H1 (cell line): ENCODE data around the gene CISD1. TPM values are rescaled to one million over a fixed set of nuclear protein-coding genes. Genes with fewer than 3 reads are reported as not detected.

Experiments
- CREB1 ChIP-seq: IDR thresholded peaks from 2 replicates; pipeline ENCODE4 v1.6.1; 2012; ENCODE audit warnings: inconsistent platforms
- CTBP2 ChIP-seq: IDR thresholded peaks from 2 replicates; pipeline ENCODE4 v1.7.0; 2011; ENCODE audit warnings: borderline replicate concordance, mild to moderate bottlenecking, moderate library complexity, mixed read lengths, low read length; ENCODE audit not compliant: insufficient read depth, insufficient read length
- FOSL1 ChIP-seq: IDR thresholded peaks from 2 replicates; pipeline ENCODE4 v1.6.1; 2011; ENCODE audit warnings: mild to moderate bottlenecking, low read depth, low read length, moderate library complexity; ENCODE audit not compliant: insufficient read depth
- JUN ChIP-seq: IDR thresholded peaks from 2 replicates; pipeline ENCODE4 v1.6.1; 2011; ENCODE audit warnings: low read depth, mild to moderate bottlenecking, improper control_type of control experiment, low read length
- SAP30 ChIP-seq: fragments of 300-600 bp; sonication (generic); IDR thresholded peaks from 2 replicates; pipeline ENCODE4 v1.7.1; 2012; ENCODE audit warnings: low read length, moderate library complexity, mild to moderate bottlenecking, inconsistent platforms; ENCODE audit not compliant: insufficient read depth, insufficient replicate concordance
- TAF1 ChIP-seq: IDR thresholded peaks from 2 replicates; pipeline ENCODE4 v1.6.1; 2011; ENCODE audit warnings: mild to moderate bottlenecking, low read depth, low read length
- TEAD4 ChIP-seq: IDR thresholded peaks from 2 replicates; pipeline ENCODE4 v1.6.1; 2012; ENCODE audit warnings: low read depth, low read length, inconsistent platforms, mixed read lengths
- ZNF274 ChIP-seq: IDR thresholded peaks from 2 replicates; pipeline ENCODE4 v1.7.0; 2012; ENCODE audit warnings: low read length, borderline replicate concordance; ENCODE audit errors: extremely low read depth
- polyA plus RNA-seq, 7 experiments: library from polyadenylated mRNA; depleted of rRNA in 3 of 7; stranded (reverse) in 5 of 7; unstranded in 2 of 7; fragments of >200 nt in 5 of 7; fragments of 200-250 nt in 2 of 7; gene quantifications; 1 replicate in 5 of 7; 2 replicates in 1 of 7; 4 replicates in 1 of 7; pipeline versions ENCODE4 v1.2.1 to v1.2.3, GENCODE V29; 2011 to 2013; ENCODE audit warnings: missing spikeins in 2 of 7, mixed read lengths in 2 of 7
- total RNA-seq: library from RNA; stranded (reverse); fragmentation: NEBNext Ultra II Directional; extraction: Animal tissue kit (Norgen Biotek cat#: 25700); gene quantifications from 2 replicates; pipeline ENCODE4 v1.2.1, GENCODE V29; 2021
- TF ChIP-seq, protein P1 (sequence below): fragments of 300-600 bp; sonication (generic); IDR thresholded peaks from 2 replicates; pipeline ENCODE4 v1.7.1; 2012; ENCODE audit warnings: low read length, moderate library complexity, mild to moderate bottlenecking, inconsistent platforms; ENCODE audit not compliant: insufficient replicate concordance
- TF ChIP-seq, protein P2 (sequence below): IDR thresholded peaks from 2 replicates; pipeline ENCODE4 v1.6.1; 2012; ENCODE audit warnings: low read length, inconsistent platforms

Gene CISD1
- total and polyA plus RNA-seq, 2 of the 8 experiments (the other 6 are each of a cell fraction or from before 2014, with no cell fraction given): 22.6 to 43.2 TPM

DNA sequence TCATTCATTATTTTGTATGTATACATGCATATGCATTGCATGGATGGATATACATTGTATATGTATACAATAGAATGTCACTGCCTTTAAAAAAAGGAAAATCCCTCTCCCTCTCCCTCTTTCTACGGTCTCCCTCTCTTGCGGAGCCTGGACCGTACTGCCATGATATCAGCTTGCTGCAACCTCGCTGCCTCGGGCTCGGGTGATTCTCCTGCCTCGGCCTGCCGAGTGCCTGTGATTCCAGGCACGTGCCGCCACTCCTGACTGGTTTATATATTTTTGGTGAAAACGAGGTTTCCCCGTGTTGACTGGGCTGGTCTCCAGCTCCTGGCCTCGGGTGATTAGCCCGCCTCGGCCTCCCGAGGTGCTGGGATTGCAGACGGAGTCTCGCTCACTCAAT lies 25.7 kb upstream of the CISD1 start (continued):
- TF ChIP-seq, protein P1, sequence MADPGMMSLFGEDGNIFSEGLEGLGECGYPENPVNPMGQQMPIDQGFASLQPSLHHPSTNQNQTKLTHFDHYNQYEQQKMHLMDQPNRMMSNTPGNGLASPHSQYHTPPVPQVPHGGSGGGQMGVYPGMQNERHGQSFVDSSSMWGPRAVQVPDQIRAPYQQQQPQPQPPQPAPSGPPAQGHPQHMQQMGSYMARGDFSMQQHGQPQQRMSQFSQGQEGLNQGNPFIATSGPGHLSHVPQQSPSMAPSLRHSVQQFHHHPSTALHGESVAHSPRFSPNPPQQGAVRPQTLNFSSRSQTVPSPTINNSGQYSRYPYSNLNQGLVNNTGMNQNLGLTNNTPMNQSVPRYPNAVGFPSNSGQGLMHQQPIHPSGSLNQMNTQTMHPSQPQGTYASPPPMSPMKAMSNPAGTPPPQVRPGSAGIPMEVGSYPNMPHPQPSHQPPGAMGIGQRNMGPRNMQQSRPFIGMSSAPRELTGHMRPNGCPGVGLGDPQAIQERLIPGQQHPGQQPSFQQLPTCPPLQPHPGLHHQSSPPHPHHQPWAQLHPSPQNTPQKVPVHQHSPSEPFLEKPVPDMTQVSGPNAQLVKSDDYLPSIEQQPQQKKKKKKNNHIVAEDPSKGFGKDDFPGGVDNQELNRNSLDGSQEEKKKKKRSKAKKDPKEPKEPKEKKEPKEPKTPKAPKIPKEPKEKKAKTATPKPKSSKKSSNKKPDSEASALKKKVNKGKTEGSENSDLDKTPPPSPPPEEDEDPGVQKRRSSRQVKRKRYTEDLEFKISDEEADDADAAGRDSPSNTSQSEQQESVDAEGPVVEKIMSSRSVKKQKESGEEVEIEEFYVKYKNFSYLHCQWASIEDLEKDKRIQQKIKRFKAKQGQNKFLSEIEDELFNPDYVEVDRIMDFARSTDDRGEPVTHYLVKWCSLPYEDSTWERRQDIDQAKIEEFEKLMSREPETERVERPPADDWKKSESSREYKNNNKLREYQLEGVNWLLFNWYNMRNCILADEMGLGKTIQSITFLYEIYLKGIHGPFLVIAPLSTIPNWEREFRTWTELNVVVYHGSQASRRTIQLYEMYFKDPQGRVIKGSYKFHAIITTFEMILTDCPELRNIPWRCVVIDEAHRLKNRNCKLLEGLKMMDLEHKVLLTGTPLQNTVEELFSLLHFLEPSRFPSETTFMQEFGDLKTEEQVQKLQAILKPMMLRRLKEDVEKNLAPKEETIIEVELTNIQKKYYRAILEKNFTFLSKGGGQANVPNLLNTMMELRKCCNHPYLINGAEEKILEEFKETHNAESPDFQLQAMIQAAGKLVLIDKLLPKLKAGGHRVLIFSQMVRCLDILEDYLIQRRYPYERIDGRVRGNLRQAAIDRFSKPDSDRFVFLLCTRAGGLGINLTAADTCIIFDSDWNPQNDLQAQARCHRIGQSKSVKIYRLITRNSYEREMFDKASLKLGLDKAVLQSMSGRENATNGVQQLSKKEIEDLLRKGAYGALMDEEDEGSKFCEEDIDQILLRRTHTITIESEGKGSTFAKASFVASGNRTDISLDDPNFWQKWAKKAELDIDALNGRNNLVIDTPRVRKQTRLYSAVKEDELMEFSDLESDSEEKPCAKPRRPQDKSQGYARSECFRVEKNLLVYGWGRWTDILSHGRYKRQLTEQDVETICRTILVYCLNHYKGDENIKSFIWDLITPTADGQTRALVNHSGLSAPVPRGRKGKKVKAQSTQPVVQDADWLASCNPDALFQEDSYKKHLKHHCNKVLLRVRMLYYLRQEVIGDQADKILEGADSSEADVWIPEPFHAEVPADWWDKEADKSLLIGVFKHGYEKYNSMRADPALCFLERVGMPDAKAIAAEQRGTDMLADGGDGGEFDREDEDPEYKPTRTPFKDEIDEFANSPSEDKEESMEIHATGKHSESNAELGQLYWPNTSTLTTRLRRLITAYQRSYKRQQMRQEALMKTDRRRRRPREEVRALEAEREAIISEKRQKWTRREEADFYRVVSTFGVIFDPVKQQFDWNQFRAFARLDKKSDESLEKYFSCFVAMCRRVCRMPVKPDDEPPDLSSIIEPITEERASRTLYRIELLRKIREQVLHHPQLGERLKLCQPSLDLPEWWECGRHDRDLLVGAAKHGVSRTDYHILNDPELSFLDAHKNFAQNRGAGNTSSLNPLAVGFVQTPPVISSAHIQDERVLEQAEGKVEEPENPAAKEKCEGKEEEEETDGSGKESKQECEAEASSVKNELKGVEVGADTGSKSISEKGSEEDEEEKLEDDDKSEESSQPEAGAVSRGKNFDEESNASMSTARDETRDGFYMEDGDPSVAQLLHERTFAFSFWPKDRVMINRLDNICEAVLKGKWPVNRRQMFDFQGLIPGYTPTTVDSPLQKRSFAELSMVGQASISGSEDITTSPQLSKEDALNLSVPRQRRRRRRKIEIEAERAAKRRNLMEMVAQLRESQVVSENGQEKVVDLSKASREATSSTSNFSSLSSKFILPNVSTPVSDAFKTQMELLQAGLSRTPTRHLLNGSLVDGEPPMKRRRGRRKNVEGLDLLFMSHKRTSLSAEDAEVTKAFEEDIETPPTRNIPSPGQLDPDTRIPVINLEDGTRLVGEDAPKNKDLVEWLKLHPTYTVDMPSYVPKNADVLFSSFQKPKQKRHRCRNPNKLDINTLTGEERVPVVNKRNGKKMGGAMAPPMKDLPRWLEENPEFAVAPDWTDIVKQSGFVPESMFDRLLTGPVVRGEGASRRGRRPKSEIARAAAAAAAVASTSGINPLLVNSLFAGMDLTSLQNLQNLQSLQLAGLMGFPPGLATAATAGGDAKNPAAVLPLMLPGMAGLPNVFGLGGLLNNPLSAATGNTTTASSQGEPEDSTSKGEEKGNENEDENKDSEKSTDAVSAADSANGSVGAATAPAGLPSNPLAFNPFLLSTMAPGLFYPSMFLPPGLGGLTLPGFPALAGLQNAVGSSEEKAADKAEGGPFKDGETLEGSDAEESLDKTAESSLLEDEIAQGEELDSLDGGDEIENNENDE: no peak
- TF ChIP-seq ZNF274 (no peak), FOSL1 (no peak), JUN (no peak), CTBP2 (no peak), TAF1 (no peak), SAP30 (no peak), CREB1 (no peak), TEAD4 (no peak)
- TF ChIP-seq, protein P2, sequence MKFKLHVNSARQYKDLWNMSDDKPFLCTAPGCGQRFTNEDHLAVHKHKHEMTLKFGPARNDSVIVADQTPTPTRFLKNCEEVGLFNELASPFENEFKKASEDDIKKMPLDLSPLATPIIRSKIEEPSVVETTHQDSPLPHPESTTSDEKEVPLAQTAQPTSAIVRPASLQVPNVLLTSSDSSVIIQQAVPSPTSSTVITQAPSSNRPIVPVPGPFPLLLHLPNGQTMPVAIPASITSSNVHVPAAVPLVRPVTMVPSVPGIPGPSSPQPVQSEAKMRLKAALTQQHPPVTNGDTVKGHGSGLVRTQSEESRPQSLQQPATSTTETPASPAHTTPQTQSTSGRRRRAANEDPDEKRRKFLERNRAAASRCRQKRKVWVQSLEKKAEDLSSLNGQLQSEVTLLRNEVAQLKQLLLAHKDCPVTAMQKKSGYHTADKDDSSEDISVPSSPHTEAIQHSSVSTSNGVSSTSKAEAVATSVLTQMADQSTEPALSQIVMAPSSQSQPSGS: no peak
